ENCODE measurements around the gene OR1I1. TPM values are rescaled to one million over a fixed set of nuclear protein-coding genes. Genes with fewer than 3 reads are reported as not detected.
"Not testable (repeated sequence)": the region's sequence is repeated elsewhere in the genome, so short reads cannot be mapped to it uniquely, and the experiment has no call there.

OR1I1 gene
- total and polyA plus RNA-seq, 4 donors: 0.13 TPM; not detected in 3

DNA sequence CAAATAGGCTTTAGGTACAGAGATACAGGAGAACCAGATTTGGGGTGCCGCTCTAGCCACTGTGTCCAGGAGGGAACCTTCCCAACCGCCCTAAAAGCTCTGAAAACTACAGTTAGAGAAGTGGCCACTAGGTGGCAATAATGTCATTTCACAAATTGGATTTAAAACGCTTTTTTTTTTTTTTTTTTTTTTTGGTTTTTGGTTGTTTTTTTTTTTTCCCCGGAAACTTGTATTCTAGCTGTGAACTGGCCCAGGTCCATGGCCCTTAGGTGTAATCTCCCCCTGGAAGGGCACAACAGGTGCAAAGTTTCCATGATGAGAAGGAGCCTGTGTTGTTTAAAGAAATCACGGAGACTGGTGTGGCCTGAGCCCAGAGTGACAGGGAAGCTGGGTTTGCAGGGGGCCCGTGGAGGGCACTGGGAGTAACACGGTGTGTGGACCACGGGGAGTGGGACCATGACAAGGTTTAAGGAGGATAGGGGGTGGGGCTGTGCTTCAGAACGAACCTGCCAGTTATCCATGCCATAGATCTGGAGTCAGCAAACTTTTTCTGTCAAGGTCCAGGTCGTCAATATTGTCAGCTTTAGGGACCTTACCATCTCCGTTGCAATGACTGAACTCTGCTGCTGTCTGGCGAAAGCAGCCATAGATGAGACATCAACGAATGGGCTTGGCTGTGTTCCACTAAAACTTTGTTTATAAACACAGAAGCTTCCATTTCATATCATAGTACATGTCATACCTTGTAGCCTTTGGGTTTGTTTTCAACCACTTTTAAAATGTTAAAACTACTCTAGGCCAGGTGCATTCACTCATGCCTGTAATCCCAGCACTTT, 10.1 kb downstream of the OR1I1 start:
- intact Hi-C loops (cut with DNase I): loop anchor here (2.0 to 5.0 kb wide), 4 partner anchors 59 to 465 kb away; no protein-coding TSS in a partner anchor
- Histone ChIP-seq H3K27me3 (ENCODE audit: control insufficient read depth in 1 of 2, insufficient read depth in 2 of 2, low read length in 1 of 2) (no peaks in the 10 kb centered on the region), H3K36me3 (ENCODE audit: control insufficient read depth in 1 of 2, insufficient read depth in 2 of 2, low read length in 1 of 2) (no peaks in the 10 kb centered on the region), H3K27ac (ENCODE audit: low read depth in 1 of 2, low read length in 2 of 2) (no peak overlapping the region), H3K4me3 (ENCODE audit: low read length in 2 of 2) (no peak overlapping the region), H3K9me3 (ENCODE audit: control insufficient read depth, low read length) (no peaks in the 10 kb centered on the region), H3K4me1 (ENCODE audit: control insufficient read depth in 1 of 2, insufficient read depth in 2 of 2, low read length in 2 of 2) (no peaks in the 10 kb centered on the region)
- DNase-seq: no peak
- ATAC-seq (ENCODE audit: low FRiP score): peak; percentile 76
- WGBS, 2 donors: 17 to 18% methylated on average over 12 to 13 of the region's 13 CpGs

- Histone ChIP-seq H3K27ac (ENCODE audit: low read depth in 1 of 2, low read length in 2 of 2) (no peak overlapping the region), H3K9me3 (ENCODE audit: control insufficient read depth, low read length) (no peaks in the 10 kb centered on the region), H3K27me3 (ENCODE audit: control insufficient read depth in 1 of 2, insufficient read depth in 2 of 2, low read length in 1 of 2) (no peaks in the 10 kb centered on the region), H3K4me3 (ENCODE audit: low read length in 2 of 2) (no peak overlapping the region), H3K4me1 (ENCODE audit: control insufficient read depth in 1 of 2, insufficient read depth in 2 of 2, low read length in 2 of 2) (no peaks in the 10 kb centered on the region), H3K36me3 (ENCODE audit: control insufficient read depth in 1 of 2, insufficient read depth in 2 of 2, low read length in 1 of 2) (no peaks in the 10 kb centered on the region)
- WGBS, 2 donors: 80 to 83% methylated on average over 2 of the region's 2 CpGs
- DNase-seq (no peak), ATAC-seq (ENCODE audit: low FRiP score) (no peak)
- intact Hi-C loops (cut with DNase I): loop anchor here (2.0 to 5.0 kb wide), 4 partner anchors 58 to 464 kb away; no protein-coding TSS in a partner anchor
These were observed 11.0 kb downstream of the OR1I1 start for GRCh38 chr19:15093001-15093400.

- intact Hi-C loops (cut with DNase I): no loop called here
- no peak for ATAC-seq (ENCODE audit: low FRiP score)
These were observed 14.2 kb downstream of the OR1I1 start for GRCh38 chr19:15096223-15096622.

DNA sequence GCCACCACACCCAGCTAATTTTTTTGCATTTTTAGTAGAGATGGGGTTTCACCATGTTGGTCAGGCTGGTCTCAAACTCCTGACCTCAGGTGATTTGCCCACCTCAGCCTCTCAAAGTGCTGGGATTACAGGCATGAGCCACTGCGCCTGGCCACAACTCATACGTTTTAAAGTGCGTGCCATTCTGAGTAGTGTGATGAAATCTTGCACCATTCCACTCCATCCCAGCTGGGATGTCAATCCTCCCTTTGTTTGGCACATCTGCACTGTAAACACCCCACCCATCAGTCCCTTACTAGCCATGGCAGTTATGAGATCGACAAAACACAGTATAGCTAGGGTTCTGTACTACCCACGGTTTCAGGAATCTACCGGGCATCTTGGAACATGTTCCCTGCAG, 16.0 kb downstream of the OR1I1 start:
- DNase-seq: peak in 1 of 2 donors; percentile 13
- ATAC-seq (ENCODE audit: low FRiP score); H3K36me3 ChIP-seq (ENCODE audit: control insufficient read depth in 1 of 2, insufficient read depth in 2 of 2, low read length in 1 of 2); intact Hi-C loops (cut with DNase I); H3K27me3 ChIP-seq (ENCODE audit: control insufficient read depth in 1 of 2, insufficient read depth in 2 of 2, low read length in 1 of 2); H3K27ac ChIP-seq (ENCODE audit: low read depth in 1 of 2, low read length in 2 of 2); H3K9me3 ChIP-seq (ENCODE audit: control insufficient read depth, low read length); H3K4me1 ChIP-seq (ENCODE audit: control insufficient read depth in 1 of 2, insufficient read depth in 2 of 2, low read length in 2 of 2); H3K4me3 ChIP-seq (ENCODE audit: low read length in 2 of 2): not testable (repeated sequence)
- 89% methylated on average over 6 of the region's 6 CpGs for WGBS, 2 donors

More at GRCh38 chr19:15096223-15096622, 14.2 kb downstream of the OR1I1 start:
- no peaks in the 10 kb centered on the region for H3K9me3 ChIP-seq (ENCODE audit: control insufficient read depth, low read length)
- no peaks in the 10 kb centered on the region for H3K36me3 ChIP-seq (ENCODE audit: control insufficient read depth in 1 of 2, insufficient read depth in 2 of 2, low read length in 1 of 2)
- peak in 1 of 2 donors; percentile 7 for DNase-seq
- H3K4me3 ChIP-seq (ENCODE audit: low read length in 2 of 2): no peak overlapping the region
- no peak overlapping the region for H3K27ac ChIP-seq (ENCODE audit: low read depth in 1 of 2, low read length in 2 of 2)
- no peaks in the 10 kb centered on the region for H3K27me3 ChIP-seq (ENCODE audit: control insufficient read depth in 1 of 2, insufficient read depth in 2 of 2, low read length in 1 of 2)
- WGBS, 2 donors: 83 to 89% methylated on average over 3 of the region's 3 CpGs
- no peaks in the 10 kb centered on the region for H3K4me1 ChIP-seq (ENCODE audit: control insufficient read depth in 1 of 2, insufficient read depth in 2 of 2, low read length in 2 of 2)

GRCh38 chr19:15098460-15098859, 16.4 kb downstream of the OR1I1 start:
- 86% methylated on average over 10 of the region's 10 CpGs for WGBS, 2 donors
- DNase-seq (no peak), ATAC-seq (ENCODE audit: low FRiP score) (no peak)
- intact Hi-C loops (cut with DNase I): no loop called here
- H3K9me3 ChIP-seq (ENCODE audit: control insufficient read depth, low read length): peaks cover 1% of the 10 kb centered on the region
- H3K27me3 ChIP-seq (ENCODE audit: control insufficient read depth in 1 of 2, insufficient read depth in 2 of 2, low read length in 1 of 2): no peaks in the 10 kb centered on the region
- no peaks in the 10 kb centered on the region for H3K36me3 ChIP-seq (ENCODE audit: control insufficient read depth in 1 of 2, insufficient read depth in 2 of 2, low read length in 1 of 2)
- H3K4me1 ChIP-seq (ENCODE audit: control insufficient read depth in 1 of 2, insufficient read depth in 2 of 2, low read length in 2 of 2): no peaks in the 10 kb centered on the region
- no peak overlapping the region for H3K4me3 ChIP-seq (ENCODE audit: low read length in 2 of 2)
- H3K27ac ChIP-seq (ENCODE audit: low read depth in 1 of 2, low read length in 2 of 2): no peak overlapping the region

GRCh38 chr19:15099017-15099582, 17.1 kb downstream of the OR1I1 start:
- DNase-seq: no peak
- Histone ChIP-seq H3K9me3 (ENCODE audit: control insufficient read depth, low read length) (peaks cover 1% of the 10 kb centered on the region), H3K36me3 (ENCODE audit: control insufficient read depth in 1 of 2, insufficient read depth in 2 of 2, low read length in 1 of 2) (no peaks in the 10 kb centered on the region), H3K27ac (ENCODE audit: low read depth in 1 of 2, low read length in 2 of 2) (no peak overlapping the region), H3K4me3 (ENCODE audit: low read length in 2 of 2) (no peak overlapping the region), H3K27me3 (ENCODE audit: control insufficient read depth in 1 of 2, insufficient read depth in 2 of 2, low read length in 1 of 2) (no peaks in the 10 kb centered on the region), H3K4me1 (ENCODE audit: control insufficient read depth in 1 of 2, insufficient read depth in 2 of 2, low read length in 2 of 2) (no peaks in the 10 kb centered on the region)
- intact Hi-C loops (cut with DNase I): no loop called here
- no peak for ATAC-seq (ENCODE audit: low FRiP score)
- WGBS, 2 donors: 91% methylated on average over 3 of the region's 3 CpGs

- H3K27ac ChIP-seq (ENCODE audit: low read depth in 1 of 2, low read length in 2 of 2): no peak overlapping the region
- no peaks in the 10 kb centered on the region for H3K4me1 ChIP-seq (ENCODE audit: control insufficient read depth in 1 of 2, insufficient read depth in 2 of 2, low read length in 2 of 2)
- no peak overlapping the region for H3K4me3 ChIP-seq (ENCODE audit: low read length in 2 of 2)
- no peaks in the 10 kb centered on the region for H3K27me3 ChIP-seq (ENCODE audit: control insufficient read depth in 1 of 2, insufficient read depth in 2 of 2, low read length in 1 of 2)
- DNase-seq: peak in 1 of 2 donors; percentile 22
- peaks cover 1% of the 10 kb centered on the region for H3K9me3 ChIP-seq (ENCODE audit: control insufficient read depth, low read length)
- H3K36me3 ChIP-seq (ENCODE audit: control insufficient read depth in 1 of 2, insufficient read depth in 2 of 2, low read length in 1 of 2): no peaks in the 10 kb centered on the region
- 64 to 76% methylated on average over 3 of the region's 3 CpGs for WGBS, 2 donors
- intact Hi-C loops (cut with DNase I): loop anchor here in 1 of 2 donors (10.0 kb wide), 1 partner anchor 163 kb away; no protein-coding TSS in a partner anchor
- ATAC-seq (ENCODE audit: low FRiP score): peak; percentile 62
These were observed 19.6 kb downstream of the OR1I1 start for GRCh38 chr19:15101479-15102082.

- Histone ChIP-seq H3K27me3 (ENCODE audit: control insufficient read depth in 1 of 2, insufficient read depth in 2 of 2, low read length in 1 of 2) (no peaks in the 10 kb centered on the region), H3K27ac (ENCODE audit: low read depth in 1 of 2, low read length in 2 of 2) (no peak overlapping the region), H3K9me3 (ENCODE audit: control insufficient read depth, low read length) (peaks cover 1% of the 10 kb centered on the region), H3K36me3 (ENCODE audit: control insufficient read depth in 1 of 2, insufficient read depth in 2 of 2, low read length in 1 of 2) (no peaks in the 10 kb centered on the region), H3K4me3 (ENCODE audit: low read length in 2 of 2) (no peak overlapping the region), H3K4me1 (ENCODE audit: control insufficient read depth in 1 of 2, insufficient read depth in 2 of 2, low read length in 2 of 2) (no peaks in the 10 kb centered on the region)
- ATAC-seq (ENCODE audit: low FRiP score) (no peak), DNase-seq (no peak)
- WGBS, 2 donors: 95 to 97% methylated on average over 1 of the region's 1 CpG
- intact Hi-C loops (cut with DNase I): loop anchor here in 1 of 2 donors (10.0 kb wide), 1 partner anchor 161 kb away; no protein-coding TSS in a partner anchor
These were observed 22.0 kb downstream of the OR1I1 start for GRCh38 chr19:15104003-15104402.

All from aorta (tissue), 5 donors.